GM21526 (cell line): Measurements from ENCODE around the gene PGPEP1.
"Not testable (repeated sequence)": the region's sequence is repeated elsewhere in the genome, so short reads cannot be mapped to it uniquely, and the experiment has no call there.

ENCODE experiments used
- ATAC-seq: cut with Tn5 transposase; IDR thresholded peaks from one replicate; pipeline ENCODE4 v1.9.1; 2021; ENCODE audit warnings: moderate library complexity; ENCODE audit not compliant: unreplicated experiment, low FRiP score

Gene PGPEP1

DNA sequence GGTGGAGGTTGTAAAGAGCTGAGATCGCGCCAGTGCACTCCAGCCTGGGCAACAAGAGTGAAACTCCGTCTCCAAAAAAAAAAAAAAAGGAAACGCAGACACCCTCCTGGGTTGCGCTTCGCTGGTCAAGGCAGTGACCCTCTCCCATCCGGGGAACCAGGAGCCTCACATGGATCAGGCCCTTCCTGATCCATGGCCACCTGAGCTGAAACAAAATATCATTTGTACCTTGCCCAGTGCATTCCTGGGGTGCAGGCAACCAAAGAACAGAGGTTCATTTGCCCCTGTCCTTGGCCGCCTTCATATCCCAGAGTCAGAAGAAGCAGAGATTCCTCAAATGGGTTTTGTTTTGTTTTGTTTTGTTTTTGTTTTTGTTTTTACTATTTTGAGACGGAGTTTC, 9.5 kb upstream of the PGPEP1 start:
- no peak for ATAC-seq

- ATAC-seq: no peak
Measured at GRCh38 chr19:18332917-18333530, 7.4 kb upstream of the PGPEP1 start.

- ATAC-seq: no peak
Measured at GRCh38 chr19:18333680-18334079, 6.7 kb upstream of the PGPEP1 start.

GRCh38 chr19:18336121-18336520, 4.3 kb upstream of the PGPEP1 start:
- ATAC-seq: no peak

DNA sequence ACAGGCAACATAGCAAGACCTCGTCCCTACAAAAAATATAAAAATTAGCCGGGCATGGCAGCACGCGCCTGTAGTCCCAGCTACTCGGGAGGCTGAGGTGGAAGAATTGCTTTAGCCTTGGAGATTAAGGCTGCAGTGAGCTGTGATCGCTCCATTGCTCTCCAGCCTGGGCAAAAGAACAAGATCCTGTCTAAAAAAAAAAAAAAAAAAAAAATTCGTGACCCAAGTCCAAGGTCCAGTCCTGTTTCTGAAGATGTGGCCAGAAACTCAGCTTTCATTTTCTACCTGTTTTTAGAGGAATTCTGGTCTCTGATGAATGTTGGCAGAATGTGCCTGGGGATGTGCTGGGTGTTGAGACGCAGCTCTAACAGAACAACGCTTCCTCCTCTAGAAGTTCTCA, 1.9 kb upstream of the PGPEP1 start:
- ATAC-seq: no peak

- no peak for ATAC-seq
Measured at GRCh38 chr19:18339723-18340122, 675 bp upstream of the PGPEP1 start.

- no peak for ATAC-seq
Measured at GRCh38 chr19:18340990-18341868, 831 bp downstream of the PGPEP1 start.

GRCh38 chr19:18342090-18342632, 1.8 kb downstream of the PGPEP1 start:
- ATAC-seq: no peak

DNA sequence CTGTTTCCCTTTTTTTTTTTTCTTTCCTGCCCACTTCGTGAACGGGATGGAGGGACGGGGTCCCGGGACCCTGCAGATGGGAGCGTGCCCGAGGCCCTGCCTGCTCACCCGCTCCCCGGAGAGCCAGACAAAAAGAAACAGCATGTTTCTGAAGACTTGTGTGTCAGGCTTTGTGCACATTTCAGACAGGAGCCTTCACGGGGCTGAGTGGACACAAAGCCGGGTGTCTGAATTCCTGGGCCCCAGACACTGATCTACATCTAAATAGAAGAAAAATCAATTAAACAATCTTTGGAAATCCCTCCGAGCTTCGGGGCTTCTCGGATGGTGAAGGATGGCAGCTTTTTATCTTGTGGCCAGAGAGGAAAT, 4.2 kb downstream of the PGPEP1 start:
- no peak for ATAC-seq

- no peak for ATAC-seq
Measured at GRCh38 chr19:18345296-18345695, 4.9 kb downstream of the PGPEP1 start.

GRCh38 chr19:18346091-18346490, 5.7 kb downstream of the PGPEP1 start:
- no peak for ATAC-seq

DNA sequence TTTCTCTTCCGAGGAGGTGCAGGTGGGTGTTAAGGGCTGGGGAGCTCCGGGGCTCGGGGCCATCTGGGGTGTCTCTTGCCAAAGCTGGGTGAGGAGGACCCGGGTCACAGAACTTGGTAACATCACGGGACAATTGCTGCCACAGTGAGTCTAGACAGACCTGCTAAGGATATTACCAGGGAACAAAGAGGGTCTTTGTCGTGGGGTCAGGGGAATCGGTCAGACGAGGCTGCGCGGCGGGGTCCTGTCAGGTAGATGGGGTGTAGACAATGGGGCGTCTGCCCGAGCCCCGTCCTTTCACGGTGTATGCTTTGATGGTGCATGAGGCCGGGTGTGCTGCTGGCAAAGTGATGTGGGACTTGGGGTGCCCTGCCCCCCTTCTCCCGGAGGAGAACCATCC, 7.8 kb downstream of the PGPEP1 start:
- no peak for ATAC-seq

- not testable (repeated sequence) for ATAC-seq
Measured at GRCh38 chr19:18348818-18349339, 8.5 kb downstream of the PGPEP1 start.

DNA sequence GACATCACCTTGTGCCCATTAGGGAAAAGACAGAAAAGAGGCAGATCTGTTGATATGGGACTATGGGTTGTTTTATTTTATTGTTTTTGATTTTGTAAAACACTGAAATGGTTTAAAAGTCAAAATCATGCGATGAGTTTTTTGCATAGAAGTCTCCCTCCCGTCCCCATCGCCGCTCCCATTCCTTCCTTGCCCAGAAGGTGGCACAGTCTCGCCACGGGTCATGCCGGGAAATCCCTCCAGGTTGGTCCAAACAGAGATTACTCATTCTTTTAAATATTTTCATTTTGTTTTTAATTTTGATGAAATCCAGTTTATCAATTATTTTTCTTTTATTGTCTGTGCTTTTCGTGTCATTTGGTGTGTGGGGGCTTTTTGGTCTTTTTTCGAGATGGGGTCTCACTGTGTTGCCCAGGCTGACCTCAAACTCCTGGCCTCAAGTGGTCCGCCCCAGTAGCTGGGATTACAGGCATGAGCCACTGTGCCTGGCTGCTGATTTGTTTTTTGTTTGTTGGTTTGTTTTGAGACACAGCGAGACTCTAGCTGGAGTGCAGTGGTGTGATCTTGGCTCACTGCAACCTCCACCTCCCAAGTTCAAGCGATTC, 9.2 kb downstream of the PGPEP1 start:
- ATAC-seq: no peak

GRCh38 chr19:18350490-18350889, 10.1 kb downstream of the PGPEP1 start:
- no peak for ATAC-seq

GRCh38 chr19:18351544-18351943, 11.1 kb downstream of the PGPEP1 start:
- no peak for ATAC-seq

DNA sequence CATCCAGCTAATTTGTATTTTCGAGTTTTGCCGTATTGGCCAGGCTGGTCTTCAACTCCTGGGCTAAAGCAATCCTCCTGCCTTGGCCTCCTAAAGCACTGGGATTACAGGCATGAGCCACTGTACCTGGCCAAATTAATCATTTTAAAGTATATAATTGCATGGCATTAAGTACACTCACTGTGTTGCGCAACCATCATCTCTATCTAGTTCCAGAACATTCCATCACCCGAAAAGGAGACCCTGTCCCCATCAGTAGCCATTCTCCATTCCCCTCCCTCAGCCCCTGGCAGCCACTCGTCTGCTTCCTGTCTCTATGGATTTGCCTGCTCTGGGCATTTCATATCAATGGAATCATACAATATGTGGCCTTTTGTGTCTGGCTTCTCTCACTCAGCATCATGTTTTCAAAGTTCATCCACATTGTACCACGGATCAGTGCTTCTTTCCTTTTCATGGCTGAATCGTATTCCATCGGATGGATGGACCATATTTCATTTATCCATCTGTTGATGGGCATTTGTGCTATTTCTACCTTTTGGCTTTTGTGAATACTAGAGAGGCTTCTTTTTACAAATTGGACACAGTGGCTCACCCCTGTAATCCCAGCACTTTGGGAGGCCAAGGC, 13.1 kb downstream of the PGPEP1 start:
- ATAC-seq: no peak

DNA sequence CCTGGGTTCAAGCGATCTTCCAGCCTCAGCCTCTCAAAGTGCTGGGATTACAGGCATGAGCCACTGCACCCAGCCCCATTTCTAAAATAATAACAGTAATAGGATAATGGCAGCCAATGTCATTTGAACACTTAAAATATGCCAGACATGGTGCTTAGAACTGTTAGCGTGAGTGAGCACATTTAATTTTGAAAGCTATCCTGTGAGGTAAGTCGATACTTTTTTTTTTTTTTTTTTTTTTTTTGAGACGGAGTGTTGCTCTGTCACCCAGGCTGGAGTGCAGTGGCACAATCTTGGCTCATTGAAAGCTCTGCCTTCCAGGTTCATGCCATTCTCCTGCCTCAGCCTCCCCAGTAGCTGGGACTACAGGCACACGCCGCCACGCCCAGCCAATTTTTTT, 14.3 kb downstream of the PGPEP1 start:
- ATAC-seq: not testable (repeated sequence)

DNA sequence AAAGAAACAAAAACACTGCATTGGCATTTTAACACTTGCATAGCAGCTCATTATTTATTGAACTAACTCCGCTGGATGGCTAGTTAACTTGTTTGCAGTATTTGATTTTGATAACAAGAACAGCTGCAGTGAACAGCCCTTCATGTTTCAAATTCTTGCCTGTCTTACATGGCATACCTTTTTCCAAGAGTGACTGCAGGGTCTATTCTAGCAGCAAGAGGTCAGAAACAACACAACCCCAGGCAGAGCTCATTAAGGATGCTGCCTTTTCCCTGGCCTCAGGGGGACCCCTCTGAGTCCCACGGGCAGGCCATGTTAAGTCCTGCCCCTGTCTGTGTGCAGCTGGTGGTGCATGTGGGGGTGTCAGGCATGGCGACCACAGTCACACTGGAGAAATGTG, 16.6 kb downstream of the PGPEP1 start:
- no peak for ATAC-seq

- no peak for ATAC-seq
Measured at GRCh38 chr19:18361646-18362045, 21.2 kb downstream of the PGPEP1 start.
